HepG2 (cell line): ENCODE results near the gene GIPC2. TPM values are rescaled to one million over a fixed set of nuclear protein-coding genes. Genes with fewer than 3 reads are reported as not detected.

Source experiments
- DBP ChIP-seq: sonication (generic); formaldehyde crosslinking; IDR thresholded peaks from 2 replicates; pipeline ENCODE4 v1.4.0; 2020; ENCODE audit warnings: missing genetic modification reagents; ENCODE audit errors: not compliant biosample characterization
- EEA1 ChIP-seq: sonication (generic); formaldehyde crosslinking; IDR thresholded peaks from 2 replicates; pipeline ENCODE4 v1.5.1; 2020; ENCODE audit warnings: mild to moderate bottlenecking, missing genetic modification reagents, borderline replicate concordance
- HINFP ChIP-seq: sonication (generic); formaldehyde crosslinking; IDR thresholded peaks from 2 replicates; pipeline ENCODE4 v1.4.0; 2020; ENCODE audit warnings: low read depth, mild to moderate bottlenecking, missing genetic modification reagents
- PLSCR1 ChIP-seq: sonication (generic); formaldehyde crosslinking; IDR thresholded peaks from 2 replicates; pipeline ENCODE4 v1.5.0; 2020; ENCODE audit warnings: missing genetic modification reagents, mild to moderate bottlenecking, borderline replicate concordance
- RXRB ChIP-seq: IDR thresholded peaks from 2 replicates; pipeline ENCODE4 v1.6.1; 2016; ENCODE audit warnings: borderline replicate concordance, missing genetic modification reagents, missing compliant biosample characterization
- SKI ChIP-seq: fragments of 450-650 bp; IDR thresholded peaks from one replicate; pipeline ENCODE4 v1.6.1; 2018; ENCODE audit warnings: mild to moderate bottlenecking; ENCODE audit not compliant: partially characterized antibody
- SMC3 ChIP-seq: IDR thresholded peaks from 2 replicates; pipeline ENCODE4 v1.6.1; 2011; ENCODE audit warnings: low read length, improper control_type of control experiment
- SUZ12 ChIP-seq: fragments of 150-350 bp; IDR thresholded peaks from 2 replicates; pipeline ENCODE4 v1.6.1; 2014; ENCODE audit warnings: low read depth, low read length
- TCF7 ChIP-seq: sonication (generic); IDR thresholded peaks from 2 replicates; pipeline ENCODE4 v1.6.1; 2016; ENCODE audit warnings: antibody characterized with exemption, low read depth
- ZFP90 ChIP-seq: sonication (generic); formaldehyde crosslinking; IDR thresholded peaks from 2 replicates; pipeline ENCODE4 v1.8.0; 2022; ENCODE audit warnings: missing genetic modification reagents, mild to moderate bottlenecking, inconsistent platforms, borderline replicate concordance
- ZNF230 ChIP-seq: sonication (generic); formaldehyde crosslinking; IDR thresholded peaks from 2 replicates; pipeline ENCODE4 v1.4.0; 2020; ENCODE audit warnings: mild to moderate bottlenecking, missing genetic modification reagents
- ZNF317 ChIP-seq: sonication (generic); formaldehyde crosslinking; IDR thresholded peaks from 2 replicates; pipeline ENCODE4 v1.5.0; 2020; ENCODE audit warnings: mild to moderate bottlenecking, missing genetic modification reagents
- ZNF567 ChIP-seq: sonication (generic); formaldehyde crosslinking; IDR thresholded peaks from 2 replicates; pipeline ENCODE4 v1.8.1; 2023; ENCODE audit warnings: mild to moderate bottlenecking, missing genetic modification reagents, borderline replicate concordance
- ZNF597 ChIP-seq: sonication (generic); formaldehyde crosslinking; IDR thresholded peaks from 2 replicates; pipeline ENCODE4 v1.5.0; 2020; ENCODE audit warnings: missing genetic modification reagents
- ZNF687 ChIP-seq: sonication (generic); formaldehyde crosslinking; IDR thresholded peaks from 2 replicates; pipeline ENCODE4 v1.5.1; 2020; ENCODE audit warnings: mild to moderate bottlenecking, missing genetic modification reagents, moderate library complexity
- ZNF800 ChIP-seq: sonication (generic); formaldehyde crosslinking; IDR thresholded peaks from 2 replicates; pipeline ENCODE4 v1.4.0; 2020; ENCODE audit warnings: missing genetic modification reagents
- polyA plus RNA-seq, 8 experiments: library from polyadenylated mRNA; depleted of rRNA in 3 of 8; stranded (reverse) in 7 of 8; unstranded in 1 of 8; fragments of >200 nt; fragmentation: Illumina TruSeq in 4 of 8; extraction: Trizol in 4 of 8; gene quantifications; 2 replicates each; pipeline versions ENCODE4 v1.2.1 to v1.2.3, GENCODE V29; 2011 to 2016; ENCODE audit warnings: low read depth in 4 of 8, missing spikeins in 1 of 8, mixed read lengths in 1 of 8; ENCODE audit not compliant: insufficient read depth in 1 of 8
- total RNA-seq, 5 experiments: library from RNA; depleted of rRNA; stranded (reverse); fragments of >200 nt; fragmentation: Illumina TruSeq; extraction: Trizol; gene quantifications; 2 replicates each; pipeline ENCODE4 v1.2.3, GENCODE V29; 2016; ENCODE audit warnings: low read depth in 1 of 5

GIPC2 gene
- total and polyA plus RNA-seq, 2 of the 13 experiments (the other 11 are each of a cell fraction or from before 2014, with no cell fraction given), result 6.1 to 21.6 TPM

- TF ChIP-seq PLSCR1 (CRISPR knock-in tag) (0 out of 2 replicates have a peak, but pooled peaks have one; percentile 65), SUZ12 (no peak), DBP (CRISPR knock-in tag) (no peak), ZNF687 (CRISPR knock-in tag) (peak; percentile 91), EEA1 (no peak; the same call in 1 of the 2 replicates), SKI (peak; percentile 4), HINFP (CRISPR knock-in tag) (no peak), ZNF317 (CRISPR knock-in tag) (0 out of 2 replicates have a peak, but pooled peaks have one; percentile 38), ZNF567 (CRISPR knock-in tag) (no peak), ZNF230 (CRISPR knock-in tag) (peak; percentile 16; the same call in 1 of the 2 replicates), SMC3 (no peak), ZFP90 (no peak), TCF7 (no peak), ZNF597 (CRISPR knock-in tag) (no peak), RXRB (peak; percentile 62; the same call in 1 of the 2 replicates), ZNF800 (peak; percentile 73; the same call in 1 of the 2 replicates)
These were observed at the start of gene GIPC2 (continued) for GRCh38 chr1:78045926-78046778.
